GM19324 (cell line): Measurements from ENCODE around the gene PCDHGC5.

Source experiments
- ATAC-seq: cut with Tn5 transposase; IDR thresholded peaks from one replicate; pipeline ENCODE4 v1.9.1; 2021; ENCODE audit warnings: mild to moderate bottlenecking, moderate library complexity; ENCODE audit not compliant: unreplicated experiment, low FRiP score

Gene PCDHGC5

GRCh38 chr5:141488591-141489561, at the start of gene PCDHGC5:
TSS of gene PCDHGC5 (plus strand) at chr5:141489081. CDS start at chr5:141489241, 160 bp downstream.
- no peak for ATAC-seq

- no peak for ATAC-seq
These were observed 49.3 kb upstream of the PCDHGC5 start for GRCh38 chr5:141439411-141440141.

DNA sequence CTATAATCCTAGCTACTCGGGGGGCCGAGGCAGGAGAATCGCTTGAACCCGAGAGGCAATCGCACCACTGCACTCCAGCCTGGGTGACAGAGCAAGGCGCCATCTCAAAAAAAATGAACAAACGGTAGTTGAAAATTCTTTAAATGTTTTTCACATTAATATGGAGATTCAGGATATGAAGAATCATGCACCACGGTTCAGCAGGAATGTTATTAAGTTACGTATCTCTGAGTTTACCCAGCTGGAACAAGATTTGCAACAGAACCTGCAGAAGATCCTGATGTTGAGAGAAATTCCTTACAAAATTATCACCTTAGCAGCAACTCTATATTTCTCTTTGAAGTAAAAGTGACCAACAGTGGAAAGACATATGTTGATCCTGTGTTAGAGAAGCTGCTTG, 48.5 kb upstream of the PCDHGC5 start:
- no peak for ATAC-seq

DNA sequence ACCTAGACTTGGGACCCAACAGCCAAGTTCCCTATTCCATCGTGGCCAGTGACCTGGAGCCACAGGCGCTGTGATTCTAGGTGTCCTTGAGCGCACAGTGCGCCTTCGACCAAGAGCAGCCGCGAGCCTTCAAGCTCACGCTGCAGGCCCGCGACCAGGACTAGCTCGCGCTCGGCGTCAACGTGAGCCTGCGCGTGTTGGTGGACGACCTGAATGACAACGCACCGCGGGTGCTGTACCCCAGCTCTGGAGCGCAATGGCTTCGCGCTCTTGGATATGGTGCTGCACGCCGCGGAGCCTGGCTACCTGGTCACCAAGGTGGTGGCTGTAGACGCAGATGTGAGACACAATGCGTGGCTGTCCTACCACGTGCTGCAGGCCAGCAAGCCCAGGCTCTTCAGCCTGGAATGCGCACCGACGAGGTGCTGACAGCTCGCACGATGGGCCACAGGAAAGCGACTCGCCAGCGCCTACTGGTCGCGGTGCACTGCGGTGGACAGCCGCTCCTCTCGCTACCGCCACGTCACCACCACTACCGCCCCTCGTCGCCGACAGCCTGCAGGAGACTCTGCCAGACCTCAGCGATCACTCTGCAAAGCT, 47.2 kb upstream of the PCDHGC5 start:
- ATAC-seq = no peak

DNA sequence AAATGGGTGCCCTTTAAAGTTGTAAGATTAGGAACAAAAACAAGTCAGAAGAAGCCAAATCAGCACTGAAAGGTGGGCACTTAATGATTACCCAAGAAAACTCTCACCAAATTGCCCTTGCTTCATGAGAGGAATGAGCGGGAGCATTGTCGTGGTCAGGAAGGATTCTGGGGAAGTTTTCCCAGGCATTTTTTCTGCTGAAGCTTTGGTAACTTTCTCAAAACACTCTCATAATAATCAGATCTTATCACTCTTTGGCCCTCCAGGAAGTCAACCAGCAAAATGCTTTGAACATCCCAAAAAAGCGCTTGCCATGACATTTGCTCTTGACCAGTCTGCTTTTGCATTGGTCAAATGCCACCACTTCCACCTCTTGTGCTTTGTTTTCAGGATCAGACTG, 23.5 kb upstream of the PCDHGC5 start:
- ATAC-seq = no peak

- ATAC-seq = peak; percentile 99
These were observed 13.2 kb upstream of the PCDHGC5 start, which contains the start of gene PCDHGC3 for GRCh38 chr5:141475625-141476131. TSS of gene PCDHGC3 (plus strand) at chr5:141475966. CDS start at chr5:141476117, 151 bp downstream.

- peak; percentile 27 for ATAC-seq
These were observed 12.6 kb upstream of the PCDHGC5 start for GRCh38 chr5:141476132-141476911.

- ATAC-seq = no peak
These were observed 11.8 kb upstream of the PCDHGC5 start for GRCh38 chr5:141477044-141477575.

DNA sequence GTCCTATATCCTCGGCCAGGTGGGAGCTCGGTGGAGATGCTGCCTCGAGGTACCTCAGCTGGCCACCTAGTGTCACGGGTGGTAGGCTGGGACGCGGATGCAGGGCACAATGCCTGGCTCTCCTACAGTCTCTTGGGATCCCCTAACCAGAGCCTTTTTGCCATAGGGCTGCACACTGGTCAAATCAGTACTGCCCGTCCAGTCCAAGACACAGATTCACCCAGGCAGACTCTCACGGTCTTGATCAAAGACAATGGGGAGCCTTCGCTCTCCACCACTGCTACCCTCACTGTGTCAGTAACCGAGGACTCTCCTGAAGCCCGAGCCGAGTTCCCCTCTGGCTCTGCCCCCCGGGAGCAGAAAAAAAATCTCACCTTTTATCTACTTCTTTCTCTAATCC, 11.1 kb upstream of the PCDHGC5 start:
- no peak for ATAC-seq

- ATAC-seq = no peak
These were observed 10.4 kb upstream of the PCDHGC5 start for GRCh38 chr5:141478321-141478945.

- ATAC-seq = no peak
These were observed 9.1 kb upstream of the PCDHGC5 start for GRCh38 chr5:141479776-141480175.

DNA sequence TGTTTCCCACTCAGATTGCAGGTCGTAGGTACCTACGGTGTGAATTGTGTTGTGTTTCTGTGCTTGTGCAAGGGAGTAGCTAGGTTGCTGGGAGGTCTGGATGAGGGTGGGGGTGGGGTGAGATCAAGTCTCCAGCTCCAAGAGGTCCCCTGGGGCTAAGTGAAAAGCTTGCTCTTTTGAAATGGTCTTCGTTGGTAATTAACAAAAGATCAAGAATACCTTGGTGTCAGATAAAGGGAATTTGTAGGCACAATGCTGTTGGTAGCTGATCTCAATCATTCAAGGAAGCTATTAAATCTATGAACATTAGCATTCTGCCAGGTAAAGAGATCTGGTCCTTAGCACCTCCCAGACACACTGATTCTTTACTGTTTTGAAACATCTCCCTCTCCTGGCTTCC, 5.0 kb upstream of the PCDHGC5 start:
- no peak for ATAC-seq

- no peak for ATAC-seq
These were observed 4.6 kb upstream of the PCDHGC5 start for GRCh38 chr5:141484310-141484640.

GRCh38 chr5:141484641-141485311, 4.1 kb upstream of the PCDHGC5 start, which contains the start of gene PCDHGC4:
TSS of gene PCDHGC4 (plus strand) at chr5:141485030. CDS start at chr5:141485174, 144 bp downstream.
- no peak for ATAC-seq

DNA sequence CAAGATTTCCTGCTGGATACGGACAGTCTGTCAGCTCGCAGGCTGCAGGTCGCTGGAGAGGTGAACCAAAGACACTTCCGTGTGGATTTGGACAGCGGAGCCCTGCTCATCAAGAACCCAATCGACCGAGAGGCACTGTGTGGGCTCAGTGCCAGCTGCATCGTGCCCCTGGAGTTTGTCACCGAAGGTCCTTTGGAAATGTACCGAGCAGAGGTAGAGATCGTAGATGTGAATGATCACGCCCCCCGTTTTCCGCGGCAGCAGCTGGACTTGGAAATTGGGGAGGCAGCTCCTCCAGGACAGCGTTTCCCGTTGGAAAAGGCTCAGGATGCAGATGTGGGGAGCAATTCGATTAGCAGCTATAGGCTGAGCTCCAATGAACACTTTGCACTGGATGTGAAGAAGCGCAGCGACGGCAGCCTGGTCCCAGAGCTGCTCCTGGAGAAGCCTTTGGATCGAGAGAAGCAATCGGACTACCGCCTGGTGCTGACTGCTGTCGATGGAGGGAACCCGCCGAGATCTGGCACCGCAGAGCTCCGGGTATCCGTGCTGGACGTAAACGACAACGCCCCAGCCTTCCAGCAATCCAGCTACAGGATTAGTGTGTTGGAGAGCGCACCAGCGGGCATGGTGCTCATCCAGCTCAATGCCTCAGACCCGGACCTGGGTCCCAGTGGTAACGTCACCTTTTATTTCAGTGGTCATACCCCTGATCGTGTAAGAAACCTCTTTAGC, 3.4 kb upstream of the PCDHGC5 start:
- no peak for ATAC-seq

DNA sequence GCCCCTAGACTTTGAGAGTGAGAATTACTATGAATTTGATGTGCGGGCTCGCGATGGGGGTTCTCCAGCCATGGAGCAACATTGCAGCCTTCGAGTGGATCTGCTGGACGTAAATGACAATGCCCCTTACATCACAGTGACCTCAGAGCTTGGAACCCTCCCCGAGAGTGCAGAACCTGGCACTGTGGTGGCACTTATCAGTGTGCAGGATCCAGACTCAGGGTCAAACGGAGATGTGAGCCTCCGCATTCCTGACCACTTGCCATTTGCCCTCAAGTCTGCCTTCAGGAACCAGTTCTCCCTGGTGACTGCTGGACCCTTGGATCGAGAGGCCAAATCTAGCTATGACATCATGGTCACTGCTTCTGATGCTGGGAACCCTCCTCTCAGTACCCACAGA, 2.8 kb upstream of the PCDHGC5 start:
- no peak for ATAC-seq

DNA sequence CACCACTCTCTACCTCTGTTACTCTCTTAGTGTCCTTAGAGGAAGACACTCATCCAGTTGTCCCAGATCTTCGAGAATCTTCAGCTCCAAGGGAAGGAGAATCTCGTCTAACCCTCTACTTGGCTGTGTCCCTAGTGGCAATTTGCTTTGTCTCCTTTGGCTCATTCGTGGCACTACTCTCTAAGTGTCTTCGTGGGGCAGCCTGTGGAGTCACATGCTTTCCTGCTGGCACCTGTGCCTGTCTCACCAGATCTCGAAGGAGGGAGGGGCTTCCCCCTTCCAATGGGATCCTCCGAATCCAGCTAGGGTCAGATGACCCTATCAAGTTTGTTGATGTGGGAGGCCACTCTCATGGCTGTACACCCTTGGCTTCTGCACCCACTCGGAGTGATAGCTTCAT, 1.8 kb upstream of the PCDHGC5 start:
- no peak for ATAC-seq

- ATAC-seq = no peak
These were observed 960 bp downstream of the PCDHGC5 start for GRCh38 chr5:141489841-141490240.
